Dermis blood vessel endothelial cell (primary cell): ENCODE data around the gene SPINK4. TPM values are rescaled to one million over a fixed set of nuclear protein-coding genes. Genes with fewer than 3 reads are reported as not detected.
A peak's percentile ranks its signal among the peaks of the same experiment; 100 is the strongest.

Experiments
- DNase-seq: peaks from one replicate; pipeline ENCODE4 v3.0.0; 2010
- total RNA-seq: library from RNA; depleted of rRNA; stranded (reverse); fragments of >200 nt; gene quantifications from 2 replicates; pipeline ENCODE4 v1.2.3, GENCODE V29; 2014

The SPINK4 gene
- total RNA-seq, 1 donor from 2014 or later: not detected

- DNase-seq: no peak
Observed at GRCh38 chr9:33230756-33231622, 9.0 kb upstream of the SPINK4 start.

GRCh38 chr9:33231623-33231942 is 8.4 kb upstream of the SPINK4 start:
- DNase-seq: no peak

- DNase-seq: no peak
Observed at GRCh38 chr9:33232815-33233214, 7.2 kb upstream of the SPINK4 start.

GRCh38 chr9:33233626-33234342 is 6.2 kb upstream of the SPINK4 start:
- DNase-seq: peak; percentile 64

GRCh38 chr9:33234511-33235467 is 5.2 kb upstream of the SPINK4 start:
- no peak for DNase-seq

GRCh38 chr9:33236571-33236970 is 3.4 kb upstream of the SPINK4 start:
- DNase-seq: no peak

- DNase-seq: no peak
Observed at GRCh38 chr9:33241298-33241697, 1.3 kb downstream of the SPINK4 start.

GRCh38 chr9:33242609-33243134 is 2.7 kb downstream of the SPINK4 start:
- DNase-seq: no peak

- no peak for DNase-seq
Observed at GRCh38 chr9:33244137-33244784, 4.3 kb downstream of the SPINK4 start.

- DNase-seq: no peak
Observed at GRCh38 chr9:33245341-33245740, 5.4 kb downstream of the SPINK4 start.

GRCh38 chr9:33246269-33246860 is 6.4 kb downstream of the SPINK4 start:
- no peak for DNase-seq

- no peak for DNase-seq
Observed at GRCh38 chr9:33248606-33249005, 8.6 kb downstream of the SPINK4 start.

GRCh38 chr9:33249087-33249658 is 9.2 kb downstream of the SPINK4 start:
- no peak for DNase-seq

GRCh38 chr9:33249983-33250382 is 10.0 kb downstream of the SPINK4 start:
- DNase-seq: no peak

GRCh38 chr9:33250458-33250995 is 10.6 kb downstream of the SPINK4 start:
- no peak for DNase-seq

GRCh38 chr9:33254211-33254610 is 14.2 kb downstream of the SPINK4 start:
- no peak for DNase-seq

GRCh38 chr9:33255014-33255413 is 15.0 kb downstream of the SPINK4 start:
- no peak for DNase-seq

GRCh38 chr9:33255471-33255870 is 15.5 kb downstream of the SPINK4 start:
- DNase-seq: no peak

GRCh38 chr9:33256236-33256635 is 16.3 kb downstream of the SPINK4 start:
- DNase-seq: no peak

- DNase-seq: no peak
Observed at GRCh38 chr9:33257276-33257675, 17.3 kb downstream of the SPINK4 start.

GRCh38 chr9:33260372-33260771 is 20.4 kb downstream of the SPINK4 start:
- no peak for DNase-seq
